ENCODE results near the gene IL22RA1.

IL22RA1 gene

DNA sequence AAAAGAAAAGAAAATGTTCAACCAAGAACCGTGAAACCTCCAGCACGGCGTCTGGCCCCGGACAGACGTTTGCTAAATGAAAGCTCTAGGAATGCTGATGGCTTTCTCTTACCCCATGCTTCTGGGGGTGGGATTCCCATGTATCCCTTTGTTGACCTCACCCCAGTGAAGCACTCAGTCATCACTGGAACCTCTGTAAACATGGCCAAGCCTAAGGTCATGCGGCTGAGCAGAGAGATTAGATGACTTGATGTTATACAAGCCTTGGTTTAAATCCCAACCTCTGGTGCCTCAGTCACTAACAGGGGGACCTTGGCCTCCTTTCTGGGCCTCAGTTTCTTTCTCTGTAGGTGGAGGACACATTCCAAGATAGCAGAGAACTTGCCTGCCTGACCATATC, 28.2 kb downstream of the IL22RA1 start:
- DNase-seq (ENCODE audit: low read depth, low spot score): no peak

DNA sequence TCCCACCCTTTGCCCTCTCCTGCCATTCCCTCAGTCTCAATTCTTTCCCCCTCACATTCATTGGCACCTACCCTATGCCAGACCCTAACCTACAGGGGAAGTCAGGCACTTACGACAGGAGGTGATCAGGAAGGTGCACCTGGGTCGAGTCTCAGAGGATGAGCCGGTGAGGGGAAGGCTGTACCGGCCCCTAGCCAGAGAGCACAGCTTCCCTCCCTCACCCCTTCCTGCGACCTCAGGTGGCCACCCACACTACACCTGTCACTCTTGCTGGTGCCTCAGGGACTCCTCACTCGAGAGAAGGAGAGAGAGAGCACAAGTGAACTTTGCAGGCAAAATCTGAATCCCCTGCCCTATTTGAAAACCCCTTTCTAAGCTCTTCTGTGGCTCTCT, 29.3 kb downstream of the IL22RA1 start:
- no peak for DNase-seq (ENCODE audit: low read depth, low spot score)

DNA sequence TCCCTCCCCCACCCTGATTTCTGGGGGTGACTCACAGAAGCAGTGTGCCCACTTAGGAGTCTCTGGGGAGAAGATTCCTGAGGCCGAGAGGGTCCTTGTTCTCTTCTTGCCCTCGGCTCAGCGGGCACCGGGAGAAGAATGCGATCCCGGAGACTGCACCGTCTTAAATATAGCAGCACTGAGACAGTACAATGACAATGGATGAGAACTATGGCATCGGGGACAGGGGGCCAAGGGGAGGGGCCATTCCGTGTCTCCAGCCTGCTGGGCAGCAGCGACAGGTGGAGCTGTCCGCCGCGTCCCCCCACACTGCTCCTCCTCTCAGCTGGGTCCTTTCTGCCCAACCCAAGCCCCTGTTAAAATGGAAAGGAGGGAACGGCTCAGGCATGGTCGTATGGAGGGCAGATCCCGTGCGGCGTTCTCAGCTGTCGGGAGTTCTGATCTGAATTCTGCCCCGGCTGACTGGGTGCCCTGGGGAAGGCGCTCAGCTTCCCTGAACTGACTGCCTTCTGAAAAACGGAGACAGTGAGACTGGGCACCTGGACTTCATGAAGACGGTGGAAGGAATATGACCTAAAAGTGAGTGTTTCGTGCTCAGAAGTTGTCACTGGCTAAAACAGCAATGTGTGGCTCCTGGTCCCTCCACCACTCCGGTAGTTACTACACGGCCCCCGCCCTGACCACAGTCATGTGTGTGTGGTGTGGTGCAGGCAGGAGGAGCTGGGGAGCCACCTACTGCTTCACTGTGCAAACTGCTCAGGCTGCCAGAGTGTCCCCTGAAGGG, 30.8 kb downstream of the IL22RA1 start, which contains the start of gene MYOM3:
TSS of gene MYOM3 (minus strand) at position 140 of the 784 bp plus-strand sequence. CDS start 3,499 bp downstream, outside the sequence.
- DNase-seq (ENCODE audit: low read depth, low spot score): peak; percentile 77

DNA sequence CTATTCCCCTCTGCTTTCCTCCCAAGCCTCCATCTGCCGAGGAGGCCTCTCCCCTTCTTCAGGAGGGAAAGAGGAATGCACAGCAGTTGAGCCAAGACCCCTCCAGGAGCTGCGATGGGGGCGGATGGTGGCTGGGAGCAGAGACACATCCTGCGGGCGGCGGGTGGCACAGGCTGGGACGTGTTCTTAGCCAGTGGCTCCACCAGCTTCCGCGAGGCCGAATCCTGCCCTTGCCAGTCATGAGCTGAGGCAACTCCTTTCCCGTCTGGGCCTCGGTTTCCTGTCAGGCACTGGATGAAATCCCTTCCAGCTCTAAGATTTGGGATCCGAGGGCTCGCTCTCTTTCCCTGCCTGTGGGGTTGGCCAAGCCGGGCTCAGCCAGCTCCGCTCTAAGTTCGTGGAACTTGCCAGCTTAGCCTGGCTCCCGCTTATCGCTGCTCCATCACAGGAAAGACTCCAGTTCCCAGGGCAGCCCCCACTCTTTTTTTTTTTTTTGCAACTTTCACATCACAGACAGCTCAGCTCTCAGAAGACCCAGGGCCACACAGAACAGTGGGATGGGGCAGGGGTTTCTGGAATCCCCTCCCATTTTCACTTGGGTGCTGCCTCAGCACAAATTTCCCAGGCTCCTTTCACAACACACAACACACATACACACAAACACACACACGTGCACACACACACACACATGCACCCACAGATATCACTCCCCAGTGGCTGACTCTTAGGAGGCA, 31.5 kb downstream of the IL22RA1 start:
- DNase-seq (ENCODE audit: low read depth, low spot score): no peak

DNA sequence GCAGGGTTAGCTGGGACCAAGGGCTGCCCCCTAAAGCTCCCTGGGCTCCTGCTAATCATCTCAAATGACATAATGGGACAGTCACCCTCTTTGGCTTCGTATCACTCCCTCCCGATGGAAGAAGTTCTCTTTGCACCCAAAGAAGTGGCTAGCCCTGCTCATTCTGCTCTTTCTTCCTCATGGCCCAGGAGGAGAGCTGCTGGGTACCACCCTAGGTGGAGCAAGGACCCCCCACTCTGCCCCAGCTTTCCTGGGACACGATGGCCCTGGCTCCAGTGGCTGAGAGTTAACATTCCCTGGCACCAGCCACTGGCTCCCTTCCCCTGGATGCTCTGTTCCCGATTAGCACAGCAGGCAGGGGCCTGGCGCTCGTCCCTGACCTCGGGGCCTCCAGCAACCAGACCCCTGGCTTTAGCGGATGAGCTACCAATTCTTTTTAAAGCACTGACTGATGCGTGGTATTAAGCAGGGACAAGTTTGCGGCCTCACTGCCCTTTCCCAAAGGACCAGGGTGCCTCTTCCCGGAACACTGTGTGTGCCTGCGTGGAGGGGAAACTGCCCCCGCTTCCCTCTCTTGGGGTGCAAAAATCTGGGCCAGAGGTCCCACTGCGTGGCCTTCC, 32.2 kb downstream of the IL22RA1 start:
- DNase-seq (ENCODE audit: low read depth, low spot score): peak; percentile 38

DNA sequence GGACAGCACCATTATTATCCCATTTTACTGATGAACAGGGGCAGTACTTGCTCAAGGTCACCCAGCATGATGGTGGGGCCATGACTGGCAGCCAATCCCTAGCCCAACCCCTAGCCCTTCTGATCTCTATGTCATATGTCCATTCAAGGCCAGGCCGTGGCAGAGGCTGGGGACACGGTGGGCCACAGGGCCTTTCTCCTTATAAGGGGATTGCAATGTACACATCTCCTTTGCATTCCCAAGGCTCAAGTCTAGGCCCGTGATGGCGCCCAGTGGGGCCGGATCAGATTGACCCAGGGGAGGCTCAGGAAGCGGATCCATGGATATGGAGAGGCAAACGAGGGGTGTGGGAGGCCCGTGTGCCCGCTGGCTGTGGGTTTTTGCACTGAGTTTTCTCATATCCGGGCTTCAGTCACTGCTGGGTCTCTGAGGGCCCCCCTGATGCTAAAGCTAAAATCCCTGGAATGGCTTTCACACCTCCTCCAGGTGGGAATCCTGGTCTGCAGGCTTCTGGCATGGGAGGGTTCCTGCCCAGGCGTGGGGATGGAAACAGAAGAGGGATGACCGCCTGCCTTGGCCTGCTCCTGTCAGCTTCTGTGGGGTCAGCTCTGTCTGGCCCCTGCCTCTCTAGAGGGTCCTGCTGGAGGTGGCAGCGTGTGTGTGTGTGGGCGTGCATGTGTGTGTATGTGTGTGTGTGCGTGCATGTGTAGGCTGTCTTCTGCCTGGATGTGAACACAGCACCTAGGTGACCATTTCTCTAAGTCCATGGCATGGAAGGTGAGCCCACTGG, 33.1 kb downstream of the IL22RA1 start:
- no peak for DNase-seq (ENCODE audit: low read depth, low spot score)

DNA sequence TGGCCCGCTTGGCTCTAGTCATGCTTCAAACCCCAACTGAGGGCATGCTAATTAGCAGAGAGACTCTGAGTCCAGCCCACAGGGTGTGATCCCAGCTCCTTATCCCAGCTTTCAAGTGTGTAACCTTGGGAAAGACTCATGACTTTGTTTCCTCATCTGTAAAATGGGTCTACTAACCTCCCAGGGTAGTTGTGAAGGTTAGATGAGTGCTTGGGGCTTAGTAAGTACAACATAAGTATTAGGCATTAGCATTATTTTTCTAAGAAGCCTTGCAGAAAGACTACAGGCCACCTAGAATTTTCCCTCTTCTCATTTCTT, 33.8 kb downstream of the IL22RA1 start:
- no peak for DNase-seq (ENCODE audit: low read depth, low spot score)

DNA sequence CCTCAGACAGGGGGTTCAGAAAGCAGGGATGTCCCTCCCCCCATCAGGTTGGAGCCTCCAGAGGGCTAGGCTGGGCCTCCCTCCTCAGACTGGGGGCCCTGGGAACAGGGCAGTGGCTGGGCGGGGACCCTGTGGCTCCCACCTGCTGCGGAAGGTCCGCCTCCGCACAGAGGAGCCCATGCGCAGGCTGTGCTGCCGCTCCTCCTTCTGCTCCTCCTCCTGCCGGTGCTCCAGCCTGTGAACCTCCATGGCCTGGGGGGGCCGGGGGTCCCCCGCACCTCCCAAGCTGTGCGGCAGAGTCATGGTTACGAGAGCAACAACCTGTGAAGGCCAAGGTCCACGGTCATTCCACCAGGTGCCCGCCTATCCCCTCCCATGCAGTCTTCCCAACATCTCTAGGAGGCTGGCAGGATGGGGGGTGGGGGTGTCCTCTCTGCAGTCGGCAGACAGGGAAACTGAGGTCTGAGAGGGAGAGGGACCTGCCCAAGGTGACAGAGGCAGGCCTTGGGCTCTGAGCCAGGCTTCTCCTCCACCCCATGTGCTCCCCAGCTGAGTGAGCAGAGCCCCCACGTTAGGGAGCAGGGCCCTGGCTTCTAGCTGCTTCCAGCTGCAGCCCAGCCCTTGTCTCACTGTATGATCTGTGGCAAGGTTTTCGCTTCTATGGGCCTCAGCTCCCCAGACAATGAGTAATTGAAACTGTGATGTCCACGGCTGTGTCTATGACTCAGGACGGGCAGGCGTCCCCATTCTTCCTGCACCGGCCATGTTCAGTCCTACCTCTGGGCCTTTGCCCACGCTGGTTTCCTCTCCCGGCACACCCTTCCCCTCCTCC, 34.4 kb downstream of the IL22RA1 start:
- no peak for DNase-seq (ENCODE audit: low read depth, low spot score)

DNA sequence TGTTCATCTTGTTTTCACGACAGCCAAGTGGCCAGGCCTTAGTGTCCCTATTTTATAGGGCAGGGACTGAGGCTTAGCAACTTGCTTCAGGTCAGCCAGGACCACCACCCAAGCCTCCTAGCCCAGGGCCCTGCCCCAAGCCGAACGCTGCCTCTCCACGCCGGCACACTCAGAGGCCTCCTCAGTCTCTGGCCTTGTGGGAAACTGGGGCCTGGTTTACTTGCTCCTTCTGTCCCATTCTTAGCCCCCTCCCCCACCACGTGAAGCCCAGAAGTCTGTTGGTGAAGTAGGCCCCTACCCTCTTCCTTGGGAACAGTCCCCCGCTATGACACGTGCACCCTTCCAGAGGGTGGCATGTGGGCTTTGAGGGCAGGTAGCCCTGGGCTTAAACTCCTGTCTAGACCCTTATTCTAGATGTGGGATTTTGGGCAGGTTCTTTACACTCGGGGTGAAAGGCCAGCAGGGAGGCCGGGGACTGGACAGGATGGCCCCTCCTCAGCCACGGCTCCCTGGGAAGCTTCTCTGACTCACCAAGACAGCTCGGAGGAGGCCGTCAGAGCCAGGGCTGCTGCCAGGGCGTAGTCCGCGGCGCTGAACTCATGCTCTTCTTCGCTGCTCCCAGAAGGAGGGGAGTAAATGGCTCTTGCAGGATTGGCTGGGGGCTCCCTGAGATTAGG, 35.3 kb downstream of the IL22RA1 start:
- DNase-seq (ENCODE audit: low read depth, low spot score): peak; percentile 31

DNA sequence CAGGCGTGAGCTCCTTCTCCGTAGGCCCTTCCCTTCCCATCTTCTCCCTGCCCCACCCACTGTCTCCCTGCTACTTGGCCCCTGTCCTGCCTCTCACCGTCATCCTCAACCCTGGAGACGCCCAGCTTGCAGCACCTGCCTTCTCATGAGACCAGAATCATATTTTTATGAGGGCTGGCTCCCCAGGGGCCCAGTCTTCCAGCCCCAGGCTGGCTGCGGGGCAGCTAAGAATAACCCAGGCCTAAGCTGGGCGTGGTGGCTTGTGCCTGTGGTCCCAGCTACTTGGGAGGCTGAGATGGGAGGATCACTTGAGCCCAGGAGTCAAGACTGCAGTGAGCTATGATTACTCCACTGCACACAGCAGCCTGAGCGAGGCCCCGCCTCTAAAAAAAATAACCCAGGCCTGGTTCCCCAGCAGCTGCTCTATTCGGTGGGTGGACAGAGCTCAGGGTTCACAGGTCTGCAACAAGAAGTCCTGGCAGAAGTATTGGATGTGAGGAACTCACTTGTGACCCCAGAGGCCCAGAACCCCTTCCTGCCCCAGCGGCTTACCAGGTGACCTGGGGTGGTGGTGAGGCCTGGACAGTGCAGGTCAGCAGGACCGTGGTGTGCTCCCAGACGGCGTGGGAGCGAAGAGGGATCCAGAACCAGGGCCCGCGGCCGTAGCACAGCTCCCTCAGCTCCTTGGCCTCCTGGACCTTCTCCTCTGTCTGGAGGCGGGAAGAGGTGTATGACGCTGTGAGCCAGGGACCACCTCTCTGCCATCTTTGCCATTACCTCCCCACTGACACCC, 37.4 kb downstream of the IL22RA1 start:
- no peak for DNase-seq (ENCODE audit: low read depth, low spot score)

DNA sequence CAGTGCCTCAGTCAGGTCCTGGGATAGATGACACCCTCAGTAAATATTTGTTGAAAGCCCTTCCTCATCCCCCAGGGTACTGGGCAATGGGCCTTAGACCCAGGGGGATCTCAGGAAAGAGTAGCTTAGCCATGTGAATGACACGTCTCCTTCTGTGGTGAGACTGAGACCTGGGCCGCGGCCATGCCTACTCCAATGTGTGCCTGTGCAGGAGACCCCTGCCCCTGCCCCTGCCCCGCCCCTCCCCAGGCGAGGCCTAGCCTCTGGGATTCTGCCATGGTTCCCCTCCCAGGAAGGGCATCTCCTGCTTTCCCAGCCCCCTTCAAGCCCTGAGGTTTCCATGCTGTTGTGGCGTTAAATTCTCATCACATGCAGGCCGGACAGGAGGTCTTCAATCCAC, 38.1 kb downstream of the IL22RA1 start:
- no peak for DNase-seq (ENCODE audit: low read depth, low spot score)

DNA sequence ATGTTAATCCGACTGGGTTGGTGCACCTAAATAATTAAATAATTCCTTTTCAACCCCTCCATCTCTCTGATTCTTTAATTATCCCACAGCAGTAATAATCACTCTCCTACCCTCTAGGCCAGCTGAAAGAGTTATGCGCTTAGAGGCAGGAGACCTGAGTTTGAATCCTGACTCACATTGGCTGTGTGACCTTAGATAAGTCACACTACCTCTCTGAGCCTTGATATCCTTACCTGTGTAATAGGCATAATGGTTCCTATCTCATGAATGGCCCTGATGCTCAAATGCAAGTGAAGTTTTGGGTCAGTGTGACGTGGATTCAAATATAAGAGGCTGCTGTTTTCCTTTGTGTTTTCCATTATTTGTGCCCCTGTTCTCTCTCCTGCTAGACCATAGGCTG, 39.1 kb downstream of the IL22RA1 start:
- DNase-seq (ENCODE audit: low read depth, low spot score): no peak

DNA sequence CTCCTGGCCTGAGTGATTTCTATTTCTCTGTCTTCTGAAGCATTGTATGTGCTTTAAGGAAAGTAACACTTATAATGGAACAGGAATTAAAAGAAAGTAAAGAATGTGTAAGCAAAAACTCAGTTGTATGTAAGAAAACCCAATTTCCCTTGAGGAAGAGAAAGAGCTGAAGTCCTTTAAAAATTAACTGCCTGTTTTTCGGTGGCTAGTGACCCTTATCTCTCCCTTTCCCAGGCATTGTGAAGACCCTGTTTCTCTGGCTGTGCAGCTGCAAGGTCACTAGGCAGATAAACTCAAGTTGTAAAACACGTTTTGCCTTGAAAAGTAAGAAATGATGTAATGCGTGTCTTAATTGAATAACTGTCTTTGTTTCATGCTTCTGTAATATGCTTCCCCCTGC, 39.5 kb downstream of the IL22RA1 start:
- no peak for DNase-seq (ENCODE audit: low read depth, low spot score)

DNA sequence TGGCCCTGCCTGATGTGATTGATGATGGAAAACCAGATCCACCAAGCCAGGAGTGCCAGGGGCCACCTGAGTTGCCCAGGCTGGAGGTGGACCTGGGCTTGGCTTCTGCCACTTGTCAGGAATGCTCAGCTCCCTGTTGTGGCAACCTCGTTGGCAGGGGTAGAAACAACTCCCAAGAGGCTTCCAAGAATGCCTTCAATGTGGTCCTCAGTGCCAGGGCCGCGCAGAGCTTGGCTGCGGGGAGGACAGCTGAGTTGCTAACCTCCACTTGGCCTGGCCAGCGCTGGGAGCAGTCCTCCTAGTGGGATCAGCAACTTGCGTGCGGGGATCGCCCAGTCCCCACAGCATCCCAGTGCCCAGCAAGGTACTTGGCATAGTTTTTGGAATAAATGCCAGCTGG, 40.0 kb downstream of the IL22RA1 start:
- DNase-seq (ENCODE audit: low read depth, low spot score): no peak

DNA sequence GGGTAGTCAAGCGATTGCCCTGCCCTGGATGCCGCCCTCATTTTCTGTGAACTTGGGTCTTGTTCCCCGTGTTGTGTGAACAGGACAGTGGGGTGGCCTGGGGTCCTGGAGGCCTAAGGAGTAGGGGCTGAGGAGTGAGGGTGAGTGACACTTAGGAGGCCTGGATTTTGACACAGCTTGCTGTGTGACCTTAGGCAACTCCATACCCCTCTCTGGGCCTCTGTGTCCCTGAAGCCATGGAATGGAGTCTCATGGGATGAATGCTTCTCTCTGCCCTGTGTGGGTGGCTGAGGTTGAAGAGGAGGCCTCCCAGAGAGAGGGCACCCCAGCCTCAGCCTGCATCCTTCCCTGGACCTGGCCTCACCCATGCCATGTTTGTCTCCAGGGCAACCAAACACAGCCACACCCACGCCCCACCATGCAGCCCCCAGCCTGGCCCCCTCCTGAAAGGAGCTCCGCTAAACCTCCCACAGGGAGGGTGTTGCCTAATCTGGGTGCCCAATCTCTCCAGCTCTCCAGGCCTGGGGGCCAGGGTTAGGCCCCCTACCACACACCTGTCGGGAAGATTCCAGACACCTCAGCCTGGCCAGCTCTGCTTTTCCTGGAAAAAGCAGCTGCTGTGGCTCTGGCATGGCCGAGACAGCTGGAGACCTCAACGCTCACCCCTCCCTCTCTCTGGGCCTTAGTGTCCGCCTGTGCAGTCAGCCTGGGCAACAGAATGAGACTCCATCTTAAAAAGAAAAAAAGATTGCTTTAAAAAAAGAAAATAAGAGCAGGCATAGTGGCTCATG, 40.9 kb downstream of the IL22RA1 start:
- no peak for DNase-seq (ENCODE audit: low read depth, low spot score)

DNA sequence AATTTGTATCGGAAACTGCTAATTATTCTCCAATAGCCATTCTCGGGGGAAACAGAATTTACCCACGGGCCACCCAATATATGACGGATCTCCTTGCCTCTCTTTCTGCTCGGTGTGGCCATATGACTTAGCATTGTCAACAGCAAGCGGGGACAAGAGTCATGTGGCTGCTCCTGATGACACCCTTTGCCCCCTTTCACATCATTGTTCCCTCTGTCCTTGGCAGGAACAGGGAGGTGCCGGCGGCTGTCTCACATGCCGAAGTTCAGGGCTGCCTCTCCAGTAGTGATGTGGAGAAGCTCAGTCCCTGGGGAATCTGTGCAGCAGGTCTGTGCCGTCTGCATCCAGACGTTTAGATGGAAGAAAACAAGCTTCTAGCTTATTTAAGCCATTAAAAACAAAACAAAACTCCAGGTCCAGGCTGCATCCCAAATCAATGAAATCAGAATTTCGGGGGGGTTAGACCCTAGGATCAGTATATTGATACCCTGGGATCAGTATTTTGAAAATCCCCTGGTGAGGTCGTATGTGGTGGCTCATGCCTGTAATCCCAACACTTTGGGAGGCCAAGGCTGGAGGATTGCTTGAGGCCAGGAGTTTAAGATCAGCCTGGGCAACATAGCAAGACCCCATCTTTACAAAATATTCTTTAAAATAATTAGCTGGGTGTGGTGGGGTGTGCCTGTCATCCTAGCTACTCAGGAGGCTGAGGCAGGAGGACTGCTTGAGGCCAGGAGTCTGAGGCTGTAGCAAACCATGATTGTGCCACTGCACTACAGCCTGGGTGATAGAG, 41.8 kb downstream of the IL22RA1 start:
- DNase-seq (ENCODE audit: low read depth, low spot score): no peak

DNA sequence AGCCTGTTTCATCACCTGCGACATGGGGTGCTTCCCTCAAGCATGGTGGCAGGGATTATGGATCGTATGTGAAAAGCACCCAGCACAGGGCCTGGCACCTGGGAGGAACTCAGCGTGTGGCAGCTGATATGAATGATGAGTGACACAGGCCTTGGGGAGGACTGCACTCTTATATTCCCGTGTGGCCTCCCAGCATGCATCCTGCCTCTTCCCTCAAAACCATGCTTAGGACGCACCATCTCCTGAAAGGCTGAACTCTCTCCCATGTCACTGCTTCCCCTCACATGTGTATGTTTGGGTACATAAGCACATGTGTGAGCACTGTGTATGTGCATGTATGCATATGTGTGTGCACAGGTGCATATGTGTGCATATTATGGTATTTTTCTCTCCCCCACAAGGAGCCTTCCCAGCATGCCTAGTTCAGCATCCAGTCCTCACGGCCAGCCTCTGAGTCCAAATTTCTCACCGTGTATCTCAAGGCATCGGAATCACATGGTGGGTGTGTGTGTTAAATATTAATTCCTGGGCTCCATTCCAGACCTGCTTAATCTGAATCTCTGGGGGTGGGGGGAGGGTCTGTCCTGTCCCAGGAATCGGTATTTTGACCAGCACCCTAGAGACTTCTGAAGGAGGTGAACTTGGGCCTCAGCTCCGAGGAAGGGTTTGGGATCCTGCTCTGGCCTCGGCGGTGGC, 43.8 kb downstream of the IL22RA1 start:
- no peak for DNase-seq (ENCODE audit: low read depth, low spot score)

All from ELF-1 (cell line).